Thoracic aorta (tissue), 2 donors: ENCODE data around the gene BCAM. TPM values are rescaled to one million over a fixed set of nuclear protein-coding genes. Genes with fewer than 3 reads are reported as not detected.
A peak's percentile ranks its signal among the peaks of the same experiment; 100 is the strongest.
"Not testable (repeated sequence)": the region's sequence is repeated elsewhere in the genome, so short reads cannot be mapped to it uniquely, and the experiment has no call there.

Source experiments
- ATAC-seq: fragments of 150-250 bp; one replicate; pipeline ENCODE4 v1.8.0; 2017; ENCODE audit warnings: low read depth; ENCODE audit not compliant: insufficient number of reproducible peaks, low FRiP score
- DNase-seq: peaks from one replicate; pipeline ENCODE4 v3.0.0-alpha.2; 2020; ENCODE audit warnings: low spot score
- H3K27ac ChIP-seq, 2 donors: fragments of 200-600 bp; sonication (generic); 1 replicate in 1 of 2; 2 replicates in 1 of 2; pipeline ENCODE4 v1.5.1; 2016; ENCODE audit warnings: mild to moderate bottlenecking in 2 of 2, moderate library complexity in 2 of 2
- H3K27me3 ChIP-seq: fragments of 200-600 bp; sonication (generic); replicated peaks from 2 replicates; pipeline ENCODE4 v1.6.0; 2016; ENCODE audit warnings: mild to moderate bottlenecking; ENCODE audit not compliant: insufficient read depth
- H3K36me3 ChIP-seq: fragments of 200-600 bp; sonication (generic); one replicate; pipeline ENCODE4 v1.5.1; 2016
- H3K4me1 ChIP-seq, 2 donors: fragments of 200-600 bp; sonication (generic); 1 replicate in 1 of 2; 2 replicates in 1 of 2; pipeline versions ENCODE4 v1.5.1 to v1.6.0; 2016; ENCODE audit warnings: low read depth in 2 of 2, mild to moderate bottlenecking in 1 of 2; ENCODE audit not compliant: control insufficient read depth in 1 of 2
- H3K4me3 ChIP-seq: fragments of 200-600 bp; sonication (generic); 2 replicates; pipeline ENCODE4 v1.5.1; 2016; ENCODE audit warnings: mild to moderate bottlenecking
- H3K9me3 ChIP-seq: fragments of 200-600 bp; sonication (generic); 2 replicates; pipeline ENCODE4 v1.5.1; 2016
- total RNA-seq, 2 donors: library from RNA; depleted of rRNA; stranded (reverse); fragments of >200 nt; gene quantifications; one replicate each; pipeline versions ENCODE4 v1.1.0 to v1.2.3, GENCODE V29; 2016
- TF ChIP-seq, protein P1 (sequence below): fragments of 200-600 bp; sonication (generic); IDR thresholded peaks from one replicate; pipeline ENCODE4 v1.5.1; 2019; ENCODE audit warnings: antibody characterized with exemption

The BCAM gene
- total RNA-seq, 2 donors from 2014 or later, result 77.7 to 178 TPM

DNA sequence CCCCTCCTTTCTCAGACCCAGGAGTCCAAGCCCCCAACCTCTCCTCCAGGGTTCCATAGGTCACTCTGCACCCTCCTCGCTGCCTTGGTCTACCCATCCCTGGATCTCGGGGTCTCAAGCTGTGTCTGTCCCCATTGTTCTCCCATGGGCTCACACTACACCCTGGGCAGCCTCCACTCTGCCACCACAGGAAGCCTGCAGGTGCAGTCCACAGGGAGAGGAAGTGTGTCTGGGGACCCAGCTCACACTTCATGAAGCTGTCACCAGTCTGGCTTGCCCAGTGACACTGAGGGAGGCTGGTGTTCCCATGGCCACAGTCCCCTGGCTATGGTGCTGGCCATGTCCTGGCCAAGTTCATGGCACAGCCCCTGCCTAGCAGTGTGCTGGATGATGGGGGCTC, 42.5 kb downstream of the BCAM start:
- Histone ChIP-seq H3K36me3 (no peaks in the 10 kb centered on the region), H3K4me1 (peaks cover 12 to 25% of the 10 kb centered on the region in 2 donors), H3K4me3 (no peak overlapping the region), H3K27ac (no peak overlapping the region), H3K27me3 (no peaks in the 10 kb centered on the region), H3K9me3 (no peaks in the 10 kb centered on the region)
- no peak for DNase-seq
- no peak for ATAC-seq
- TF ChIP-seq, protein P1, sequence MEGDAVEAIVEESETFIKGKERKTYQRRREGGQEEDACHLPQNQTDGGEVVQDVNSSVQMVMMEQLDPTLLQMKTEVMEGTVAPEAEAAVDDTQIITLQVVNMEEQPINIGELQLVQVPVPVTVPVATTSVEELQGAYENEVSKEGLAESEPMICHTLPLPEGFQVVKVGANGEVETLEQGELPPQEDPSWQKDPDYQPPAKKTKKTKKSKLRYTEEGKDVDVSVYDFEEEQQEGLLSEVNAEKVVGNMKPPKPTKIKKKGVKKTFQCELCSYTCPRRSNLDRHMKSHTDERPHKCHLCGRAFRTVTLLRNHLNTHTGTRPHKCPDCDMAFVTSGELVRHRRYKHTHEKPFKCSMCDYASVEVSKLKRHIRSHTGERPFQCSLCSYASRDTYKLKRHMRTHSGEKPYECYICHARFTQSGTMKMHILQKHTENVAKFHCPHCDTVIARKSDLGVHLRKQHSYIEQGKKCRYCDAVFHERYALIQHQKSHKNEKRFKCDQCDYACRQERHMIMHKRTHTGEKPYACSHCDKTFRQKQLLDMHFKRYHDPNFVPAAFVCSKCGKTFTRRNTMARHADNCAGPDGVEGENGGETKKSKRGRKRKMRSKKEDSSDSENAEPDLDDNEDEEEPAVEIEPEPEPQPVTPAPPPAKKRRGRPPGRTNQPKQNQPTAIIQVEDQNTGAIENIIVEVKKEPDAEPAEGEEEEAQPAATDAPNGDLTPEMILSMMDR, result no peak

DNA sequence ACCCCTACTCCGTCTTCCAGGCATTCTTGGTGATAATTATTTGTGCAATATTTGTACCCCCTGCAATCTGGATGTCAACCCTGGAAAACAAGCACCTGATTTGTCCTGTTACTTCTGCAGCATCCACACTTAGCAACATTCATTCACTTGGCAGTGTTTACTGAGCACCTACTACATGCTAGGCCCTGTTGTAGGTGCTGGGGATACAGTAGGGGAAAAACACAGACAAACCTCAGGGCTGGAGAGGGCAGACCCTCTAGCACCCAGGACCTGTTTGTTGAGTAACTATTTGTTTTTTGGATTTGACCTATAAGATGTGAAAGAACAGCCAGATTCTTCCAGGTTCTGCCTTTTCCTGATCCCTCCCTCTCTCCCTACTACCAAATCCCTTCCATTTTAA, 46.7 kb downstream of the BCAM start:
- DNase-seq (no peak), ATAC-seq (no peak)
- Histone ChIP-seq H3K9me3 (no peaks in the 10 kb centered on the region), H3K36me3 (no peaks in the 10 kb centered on the region), H3K27me3 (no peaks in the 10 kb centered on the region), H3K4me3 (no peak overlapping the region), H3K27ac (no peak overlapping the region), H3K4me1 (peaks cover 5 to 10% of the 10 kb centered on the region in 2 donors)
- TF ChIP-seq, protein P1, result no peak

DNA sequence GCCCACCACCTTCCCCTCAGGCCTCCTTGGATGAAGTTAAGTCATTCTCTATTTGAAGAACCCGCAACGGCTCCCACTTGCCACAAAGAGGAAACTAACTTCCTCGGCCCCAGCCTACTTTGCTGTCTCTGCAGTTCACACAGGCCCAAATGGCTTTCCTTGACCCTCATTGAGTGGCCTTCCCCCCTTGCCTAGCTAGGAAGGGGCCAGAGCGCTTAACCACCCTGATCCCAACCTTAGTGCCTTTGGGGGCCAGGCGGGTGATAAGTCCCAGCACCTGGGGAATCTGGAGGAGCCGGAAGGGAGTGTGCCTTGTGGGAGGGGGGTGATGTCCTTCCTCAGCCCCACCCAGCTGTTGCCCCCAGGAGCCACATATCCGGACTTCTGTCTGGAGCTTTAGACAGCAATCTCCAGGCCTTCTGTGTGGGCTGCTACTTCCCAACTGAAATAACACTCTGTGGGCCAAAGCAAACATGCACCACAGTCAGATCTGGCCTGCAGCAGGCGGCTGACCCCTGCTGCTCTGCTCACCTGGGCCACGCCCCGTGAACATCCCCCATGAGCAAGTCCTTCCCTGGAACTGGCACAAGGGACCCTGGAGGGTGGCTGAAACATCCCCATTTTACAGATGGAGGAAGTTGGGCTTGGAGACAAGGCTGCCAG, 47.6 kb downstream of the BCAM start:
- Histone ChIP-seq H3K9me3 (no peaks in the 10 kb centered on the region), H3K27ac (peak overlapping the region in 1 of 2 donors; percentile 5), H3K27me3 (no peaks in the 10 kb centered on the region), H3K4me1 (peaks cover 5 to 10% of the 10 kb centered on the region in 2 donors), H3K36me3 (no peaks in the 10 kb centered on the region), H3K4me3 (no peak overlapping the region)
- no peak for ATAC-seq
- DNase-seq, result no peak
- TF ChIP-seq, protein P1, result no peak

DNA sequence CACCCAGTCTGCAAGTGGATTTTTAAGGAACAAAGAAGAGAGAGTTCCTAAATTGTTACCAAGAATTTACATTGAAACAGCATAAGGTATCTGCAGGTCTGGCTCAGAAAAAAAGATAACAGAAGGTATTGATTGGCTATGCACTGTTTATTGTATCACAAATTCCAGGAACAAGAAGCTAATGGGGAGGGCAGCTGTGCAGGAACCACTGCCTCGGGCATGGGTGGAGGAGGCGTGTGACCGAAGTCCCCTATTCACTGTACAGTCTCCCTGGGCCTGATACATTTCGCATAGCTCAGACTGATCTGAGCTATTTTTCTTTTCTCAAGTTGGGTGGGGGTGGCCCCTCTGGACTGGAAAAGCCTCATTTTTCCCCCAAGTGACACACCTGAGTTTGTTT, 48.9 kb downstream of the BCAM start:
- Histone ChIP-seq H3K27ac (no peak overlapping the region), H3K4me3 (no peak overlapping the region), H3K4me1 (peaks cover 5 to 10% of the 10 kb centered on the region in 2 donors), H3K9me3 (no peaks in the 10 kb centered on the region), H3K27me3 (no peaks in the 10 kb centered on the region), H3K36me3 (no peaks in the 10 kb centered on the region)
- DNase-seq (no peak), ATAC-seq (no peak)
- TF ChIP-seq, protein P1, result no peak

DNA sequence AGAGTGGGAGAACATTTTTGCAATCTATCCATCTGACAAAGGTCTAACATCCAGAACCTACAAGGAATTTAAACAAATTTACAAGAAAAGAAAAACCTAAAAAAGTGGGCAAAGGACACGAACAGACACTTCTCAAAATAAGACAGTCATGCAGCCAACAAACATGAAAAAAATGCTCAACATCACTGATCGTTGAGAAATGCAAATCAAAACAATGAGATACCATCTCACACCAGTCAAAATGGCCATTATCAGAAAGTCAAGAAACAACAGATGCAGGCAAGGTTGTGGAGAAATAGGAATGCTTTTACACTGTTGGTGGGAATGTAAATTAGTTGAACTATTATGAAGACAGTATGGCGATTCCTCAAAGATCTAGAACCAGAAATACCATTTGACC, 52.7 kb downstream of the BCAM start:
- not testable (repeated sequence) for ATAC-seq, H3K9me3 ChIP-seq, H3K4me1 ChIP-seq, DNase-seq, H3K27ac ChIP-seq, H3K27me3 ChIP-seq, H3K4me3 ChIP-seq
- peaks cover 10% of the 10 kb centered on the region for H3K36me3 ChIP-seq

DNA sequence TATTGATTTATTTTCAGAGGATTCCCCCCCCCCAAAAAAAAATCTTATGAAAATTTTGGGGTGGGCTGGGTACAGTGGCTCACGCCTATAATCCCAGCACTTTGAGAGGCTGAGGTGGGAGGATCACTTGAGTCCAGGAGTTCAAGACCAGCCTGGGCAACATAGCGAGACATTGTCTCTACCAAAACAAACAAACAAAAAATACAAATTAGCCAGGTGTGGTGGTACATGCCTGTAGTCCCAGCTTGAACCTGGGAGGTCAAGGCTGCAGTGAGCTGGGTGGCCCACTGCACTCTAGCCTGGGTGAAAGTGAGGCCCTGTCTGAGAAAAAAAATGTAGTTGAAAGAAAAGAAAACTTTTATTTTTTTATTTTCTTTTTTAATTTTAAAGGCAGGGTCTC, 55.1 kb downstream of the BCAM start:
- no peaks in the 10 kb centered on the region for H3K9me3 ChIP-seq
- no peak for DNase-seq
- no peak overlapping the region for H3K4me3 ChIP-seq
- no peak overlapping the region for H3K27ac ChIP-seq
- TF ChIP-seq, protein P1, result no peak
- peaks cover 14% of the 10 kb centered on the region for H3K36me3 ChIP-seq
- no peak for ATAC-seq
- no peaks in the 10 kb centered on the region for H3K4me1 ChIP-seq
- H3K27me3 ChIP-seq, result no peaks in the 10 kb centered on the region
